Naive thymus-derived CD8-positive, alpha-beta T cell (primary cell): ENCODE results near the gene BCL2L1. TPM values are rescaled to one million over a fixed set of nuclear protein-coding genes. Genes with fewer than 3 reads are reported as not detected.
"Not testable (repeated sequence)": the region's sequence is repeated elsewhere in the genome, so short reads cannot be mapped to it uniquely, and the experiment has no call there.

Experiments
- ATAC-seq, 2 donors: fragments of 150-1000 bp; cut with Tn5 transposase in 1 of 2; sonication (Bioruptor Pico), chemical (Tn5 transposase) in 1 of 2; 1 replicate in 1 of 2; 2 replicates in 1 of 2; pipeline ENCODE4 v1.10.0; 2021; ENCODE audit warnings: mild to moderate bottlenecking in 2 of 2, moderate library complexity in 2 of 2
- POLR2A ChIA-PET: fragments of 350-600 bp; sonication (Branson Sonifier 250); formaldehyde crosslinking; loops from one replicate; lab custom pipeline; 2021; ENCODE audit warnings: antibody characterized with exemption; lab: Charles Lee
- DNase-seq, 10 donors: peaks; one replicate each; pipeline versions ENCODE4 v3.0.0 to v3.0.0-alpha.2; 2020 to 2022
- H3K27ac Mint-ChIP-seq, 10 donors: one replicate each; pipeline ENCODE4 v1.8.0; 2020 to 2022; ENCODE audit warnings: mild to moderate bottlenecking in 10 of 10, mixed read lengths in 10 of 10, moderate library complexity in 4 of 10, inconsistent platforms in 1 of 10
- H3K27me3 Mint-ChIP-seq, 5 donors: one replicate each; pipeline ENCODE4 v1.8.0; 2021 to 2022; ENCODE audit warnings: mixed read lengths in 5 of 5
- H3K36me3 Mint-ChIP-seq, 3 donors: one replicate each; pipeline ENCODE4 v1.8.0; 2020 to 2022; ENCODE audit warnings: mixed read lengths in 3 of 3, mild to moderate bottlenecking in 2 of 3, inconsistent platforms in 1 of 3
- H3K4me1 Mint-ChIP-seq, 4 donors: one replicate each; pipeline ENCODE4 v1.8.0; 2021 to 2022; ENCODE audit warnings: mixed read lengths in 4 of 4
- H3K4me3 Mint-ChIP-seq, 10 donors: one replicate each; pipeline ENCODE4 v1.8.0; 2020 to 2022; ENCODE audit warnings: mild to moderate bottlenecking in 10 of 10, mixed read lengths in 10 of 10, moderate library complexity in 6 of 10, inconsistent platforms in 1 of 10
- H3K9me3 Mint-ChIP-seq, 9 donors: one replicate each; pipeline ENCODE4 v1.8.0; 2020 to 2022; ENCODE audit warnings: mixed read lengths in 9 of 9, mild to moderate bottlenecking in 3 of 9, inconsistent platforms in 1 of 9, moderate library complexity in 1 of 9
- polyA plus RNA-seq, 3 donors: library from polyadenylated mRNA; unstranded; fragments of 300-500 nt; fragmentation: Illumina TruSeq; gene quantifications; one replicate each; pipeline ENCODE4 v1.2.3, GENCODE V29; 2021
- total RNA-seq, 8 experiments: library from RNA in 2 of 8; stranded (reverse) in 2 of 8; gene quantifications; one replicate each; pipeline ENCODE4 v1.2.3 and lab custom pipeline; 2021 to 2026

The BCL2L1 gene
- total and polyA plus RNA-seq, 5 experiments from 2014 or later = 8.0 to 17.7 (median 14.8) TPM

GRCh38 chr20:31663838-31664695 lies 58.6 kb downstream of the BCL2L1 start:
- Mint-ChIP-seq H3K27me3 (no peaks in the 10 kb centered on the region), H3K4me3 (no peak overlapping the region), H3K9me3 (no peaks in the 10 kb centered on the region), H3K4me1 (peaks cover 33 to 56% (median 50%) of the 10 kb centered on the region in 4 donors), H3K27ac (peak overlapping the region in 8 of 10 donors; percentile 26 to 91 (median 75)), H3K36me3 (peaks cover 0 to 6% (median 0%) of the 10 kb centered on the region in 3 donors)
- DNase-seq (no peak), ATAC-seq (no peak)
- POLR2A ChIA-PET = interaction anchor here (0.7 to 2.0 kb wide), 5 partner anchors 20 to 60 kb away, joined by 3 to 11 read pairs (median 4); partner anchors contain the start of gene BCL2L1

GRCh38 chr20:31663524-31663837 lies 59.2 kb downstream of the BCL2L1 start:
- peak overlapping the region in 5 of 10 donors; percentile 13 to 91 (median 84) for H3K27ac Mint-ChIP-seq
- ATAC-seq (no peak), DNase-seq (no peak)
- peaks cover 0 to 6% (median 0%) of the 10 kb centered on the region in 3 donors for H3K36me3 Mint-ChIP-seq
- POLR2A ChIA-PET = interaction anchor here (1.1 to 2.0 kb wide), 2 partner anchors 59 to 60 kb away, joined by 4 read pairs; partner anchors contain the start of gene BCL2L1
- no peak overlapping the region for H3K4me3 Mint-ChIP-seq
- no peaks in the 10 kb centered on the region for H3K9me3 Mint-ChIP-seq
- no peaks in the 10 kb centered on the region for H3K27me3 Mint-ChIP-seq
- peaks cover 33 to 52% (median 50%) of the 10 kb centered on the region in 4 donors for H3K4me1 Mint-ChIP-seq

- peak overlapping the region in 9 of 10 donors; percentile 44 to 94 (median 85) for H3K27ac Mint-ChIP-seq
- H3K4me3 Mint-ChIP-seq = peak overlapping the region; percentile 69 to 85 (median 82)
- no peaks in the 10 kb centered on the region for H3K27me3 Mint-ChIP-seq
- H3K9me3 Mint-ChIP-seq = no peaks in the 10 kb centered on the region
- H3K4me1 Mint-ChIP-seq = peaks cover 25 to 44% (median 40%) of the 10 kb centered on the region in 4 donors
- no peak for DNase-seq
- ATAC-seq = no peak
- POLR2A ChIA-PET = interaction anchor here (1.8 to 4.2 kb wide), 3 partner anchors 13 to 60 kb away, joined by 6 to 125 read pairs (median 12); partner anchors contain the start of gene BCL2L1
- peaks cover 0 to 6% (median 0%) of the 10 kb centered on the region in 3 donors for H3K36me3 Mint-ChIP-seq
These were observed 60.3 kb downstream of the BCL2L1 start for GRCh38 chr20:31662372-31662854.

GRCh38 chr20:31661625-31662371 lies 60.9 kb downstream of the BCL2L1 start:
- H3K4me1 Mint-ChIP-seq = peaks cover 21 to 38% (median 34%) of the 10 kb centered on the region in 4 donors

GRCh38 chr20:31654534-31654933 lies 68.1 kb downstream of the BCL2L1 start:
- Mint-ChIP-seq H3K27ac (no peak overlapping the region), H3K4me1 (peaks cover 0 to 4% (median 0%) of the 10 kb centered on the region in 4 donors), H3K27me3 (no peaks in the 10 kb centered on the region), H3K36me3 (no peaks in the 10 kb centered on the region), H3K4me3 (no peak overlapping the region), H3K9me3 (no peaks in the 10 kb centered on the region)
- DNase-seq (no peak), ATAC-seq (no peak)
- POLR2A ChIA-PET = interaction anchor here (0.5 to 1.0 kb wide), 3 partner anchors 35 to 70 kb away, joined by 5 to 8 read pairs (median 7); no protein-coding TSS in a partner anchor

More at GRCh38 chr20:31661625-31662371, 60.9 kb downstream of the BCL2L1 start:
- ATAC-seq (peak; percentile 90 to 92), DNase-seq (peak; percentile 61 to 86 (median 76))
- Mint-ChIP-seq H3K9me3 (no peaks in the 10 kb centered on the region), H3K36me3 (peaks cover 0 to 6% (median 0%) of the 10 kb centered on the region in 3 donors), H3K27ac (peak overlapping the region; percentile 44 to 94 (median 84)), H3K4me3 (peak overlapping the region; percentile 69 to 85 (median 82)), H3K27me3 (no peaks in the 10 kb centered on the region)
- POLR2A ChIA-PET = interaction anchor here (0.7 to 4.2 kb wide), 6 partner anchors 13 to 77 kb away, joined by 3 to 125 read pairs (median 7); partner anchors contain the start of gene BCL2L1

- H3K27me3 Mint-ChIP-seq = no peaks in the 10 kb centered on the region
- no peaks in the 10 kb centered on the region for H3K36me3 Mint-ChIP-seq
- H3K4me1 Mint-ChIP-seq = peaks cover 0 to 4% (median 0%) of the 10 kb centered on the region in 4 donors
- POLR2A ChIA-PET = interaction anchor here (1.0 kb wide), 1 partner anchor 70 kb away, joined by 8 read pairs; no protein-coding TSS in a partner anchor
- H3K9me3 Mint-ChIP-seq = no peaks in the 10 kb centered on the region
- DNase-seq = no peak
- no peak overlapping the region for H3K4me3 Mint-ChIP-seq
- ATAC-seq = no peak
- no peak overlapping the region for H3K27ac Mint-ChIP-seq
These were observed 69.1 kb downstream of the BCL2L1 start for GRCh38 chr20:31653561-31653960.

GRCh38 chr20:31652917-31653396 lies 69.7 kb downstream of the BCL2L1 start:
- ATAC-seq (no peak), DNase-seq (no peak)
- POLR2A ChIA-PET = interaction anchor here (0.6 kb wide), 1 partner anchor 66 kb away, joined by 4 read pairs; no protein-coding TSS in a partner anchor
- no peaks in the 10 kb centered on the region for H3K9me3 Mint-ChIP-seq
- peaks cover 0 to 4% (median 0%) of the 10 kb centered on the region in 4 donors for H3K4me1 Mint-ChIP-seq
- H3K27me3 Mint-ChIP-seq = no peaks in the 10 kb centered on the region
- no peak overlapping the region for H3K27ac Mint-ChIP-seq
- no peaks in the 10 kb centered on the region for H3K36me3 Mint-ChIP-seq
- no peak overlapping the region for H3K4me3 Mint-ChIP-seq

- H3K4me3 Mint-ChIP-seq, H3K27me3 Mint-ChIP-seq, H3K36me3 Mint-ChIP-seq, ATAC-seq, H3K9me3 Mint-ChIP-seq, H3K27ac Mint-ChIP-seq, POLR2A ChIA-PET, H3K4me1 Mint-ChIP-seq, DNase-seq: not testable (repeated sequence)
These were observed 74.6 kb downstream of the BCL2L1 start for GRCh38 chr20:31648104-31648503.

GRCh38 chr20:31644701-31645100 lies 78.0 kb downstream of the BCL2L1 start:
- Mint-ChIP-seq H3K27ac (no peak overlapping the region), H3K27me3 (peaks cover 0 to 12% (median 6%) of the 10 kb centered on the region in 5 donors), H3K9me3 (no peaks in the 10 kb centered on the region), H3K4me1 (peaks cover 5 to 12% (median 7%) of the 10 kb centered on the region in 4 donors), H3K36me3 (no peaks in the 10 kb centered on the region), H3K4me3 (no peak overlapping the region)
- POLR2A ChIA-PET = no interaction called here
- ATAC-seq (no peak), DNase-seq (no peak)

GRCh38 chr20:31643522-31643921 lies 79.1 kb downstream of the BCL2L1 start:
- Mint-ChIP-seq H3K27me3 (peaks cover 0 to 15% (median 6%) of the 10 kb centered on the region in 5 donors), H3K27ac (peak overlapping the region in 1 of 10 donors; percentile 77), H3K9me3 (no peaks in the 10 kb centered on the region), H3K36me3 (no peaks in the 10 kb centered on the region), H3K4me1 (peaks cover 5 to 12% (median 7%) of the 10 kb centered on the region in 4 donors), H3K4me3 (no peak overlapping the region)
- ATAC-seq (no peak), DNase-seq (no peak)
- POLR2A ChIA-PET = interaction anchor here (1.3 kb wide), 1 partner anchor 80 kb away, joined by 3 read pairs; no protein-coding TSS in a partner anchor

GRCh38 chr20:31642837-31643236 lies 79.8 kb downstream of the BCL2L1 start:
- Mint-ChIP-seq H3K9me3 (no peaks in the 10 kb centered on the region), H3K4me3 (peak overlapping the region in 2 of 10 donors; percentile 34 to 37), H3K4me1 (peaks cover 5 to 12% (median 7%) of the 10 kb centered on the region in 4 donors), H3K27me3 (peaks cover 0 to 17% (median 6%) of the 10 kb centered on the region in 5 donors), H3K36me3 (no peaks in the 10 kb centered on the region), H3K27ac (peak overlapping the region in 5 of 10 donors; percentile 1 to 83 (median 50))
- POLR2A ChIA-PET = interaction anchor here (0.7 to 1.3 kb wide), 2 partner anchors 81 to 825 kb away, joined by 3 to 6 read pairs; no protein-coding TSS in a partner anchor
- DNase-seq = no peak
- ATAC-seq = no peak

- DNase-seq (no peak), ATAC-seq (no peak)
- Mint-ChIP-seq H3K9me3 (no peaks in the 10 kb centered on the region), H3K27ac (no peak overlapping the region), H3K36me3 (no peaks in the 10 kb centered on the region), H3K4me1 (peaks cover 5 to 12% (median 7%) of the 10 kb centered on the region in 4 donors), H3K27me3 (peaks cover 0 to 17% (median 6%) of the 10 kb centered on the region in 5 donors), H3K4me3 (no peak overlapping the region)
- POLR2A ChIA-PET = no interaction called here
These were observed 81.3 kb downstream of the BCL2L1 start for GRCh38 chr20:31641391-31641790.
